Activated CD4-positive, CD25-positive, alpha-beta regulatory T cell treated with anti-CD3 and anti-CD28 coated beads, Interleukin-2, amount 50 U/mL, for 24 hours (primary cell): Measurements from ENCODE around the gene NFATC1.
"Not testable (repeated sequence)": the region's sequence is repeated elsewhere in the genome, so short reads cannot be mapped to it uniquely, and the experiment has no call there.

ENCODE experiments used
- ATAC-seq, 2 donors: fragments of 150-1000 bp; cut with Tn5 transposase; one replicate each; pipeline ENCODE4 v1.10.0; 2021; ENCODE audit warnings: mild to moderate bottlenecking in 1 of 2, moderate library complexity in 1 of 2

NFATC1 gene

GRCh38 chr18:79479116-79479760 is 83.5 kb downstream of the NFATC1 start:
- no peak for ATAC-seq

DNA sequence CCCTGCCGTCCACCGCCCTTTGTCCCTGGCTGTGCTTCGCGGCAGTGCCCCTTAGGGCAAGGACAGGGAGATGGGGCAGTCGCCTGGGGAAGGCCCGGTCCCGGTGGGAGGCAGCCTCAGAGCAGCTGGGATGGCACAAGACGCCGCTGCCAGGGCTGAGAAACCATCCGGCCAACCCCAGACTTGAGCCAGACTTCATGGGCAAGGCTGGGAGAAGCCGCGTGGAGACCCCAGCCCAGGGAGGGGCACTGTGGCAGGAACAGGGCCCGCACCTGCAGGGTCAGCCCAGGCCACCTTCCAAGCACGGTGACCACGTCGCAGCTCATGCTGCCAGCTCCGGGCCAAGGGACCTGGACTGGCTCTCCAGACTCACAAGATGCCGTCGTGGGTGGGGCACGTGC is 84.0 kb downstream of the NFATC1 start:
- no peak for ATAC-seq

DNA sequence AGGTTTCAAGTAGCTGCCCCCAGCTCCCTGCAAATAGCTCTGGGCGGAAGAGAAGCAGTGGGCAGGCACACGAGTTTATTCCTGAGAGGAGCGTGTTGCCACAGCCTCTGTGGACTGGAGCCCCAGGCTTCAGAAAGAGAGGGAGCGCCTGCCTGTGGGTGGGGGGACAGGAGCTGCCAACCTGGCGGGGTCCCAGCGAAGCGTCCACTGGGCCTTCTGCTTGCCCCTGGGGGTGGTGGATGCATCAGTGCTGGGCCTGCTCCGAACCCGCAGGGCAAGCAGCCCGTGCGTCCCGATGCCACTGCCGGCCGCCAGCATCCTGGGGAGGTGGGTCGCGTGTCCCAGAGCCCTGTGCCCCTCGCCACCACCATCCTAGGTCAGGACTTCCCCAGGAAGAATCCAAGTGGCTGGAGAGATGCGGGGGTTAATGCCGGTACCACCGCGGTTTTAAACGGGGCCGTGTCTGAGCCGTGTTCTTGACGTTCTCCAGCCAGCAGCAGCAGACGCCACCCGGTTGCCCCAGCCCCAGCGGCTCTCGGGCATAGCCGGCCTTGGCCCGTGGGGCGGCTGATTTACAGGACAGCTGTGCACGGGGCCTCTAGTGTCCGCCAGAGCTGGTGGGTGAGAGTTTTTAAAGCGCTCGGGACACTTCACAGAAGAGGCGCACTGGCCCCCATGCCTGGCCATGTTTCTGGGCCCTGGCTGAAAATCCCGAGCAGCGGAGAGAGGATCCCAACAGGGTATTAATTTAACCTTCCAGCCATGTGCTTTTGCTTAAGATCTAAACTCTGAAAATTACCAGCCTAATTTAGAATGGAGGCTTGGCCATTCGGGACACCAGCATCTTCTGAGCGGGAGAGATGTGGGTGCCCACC is 84.7 kb downstream of the NFATC1 start:
- no peak for ATAC-seq

GRCh38 chr18:79481046-79481790 is 85.5 kb downstream of the NFATC1 start:
- no peak for ATAC-seq

GRCh38 chr18:79483393-79483792 is 87.7 kb downstream of the NFATC1 start:
- not testable (repeated sequence) for ATAC-seq

GRCh38 chr18:79483971-79484491 is 88.3 kb downstream of the NFATC1 start:
- no peak for ATAC-seq

DNA sequence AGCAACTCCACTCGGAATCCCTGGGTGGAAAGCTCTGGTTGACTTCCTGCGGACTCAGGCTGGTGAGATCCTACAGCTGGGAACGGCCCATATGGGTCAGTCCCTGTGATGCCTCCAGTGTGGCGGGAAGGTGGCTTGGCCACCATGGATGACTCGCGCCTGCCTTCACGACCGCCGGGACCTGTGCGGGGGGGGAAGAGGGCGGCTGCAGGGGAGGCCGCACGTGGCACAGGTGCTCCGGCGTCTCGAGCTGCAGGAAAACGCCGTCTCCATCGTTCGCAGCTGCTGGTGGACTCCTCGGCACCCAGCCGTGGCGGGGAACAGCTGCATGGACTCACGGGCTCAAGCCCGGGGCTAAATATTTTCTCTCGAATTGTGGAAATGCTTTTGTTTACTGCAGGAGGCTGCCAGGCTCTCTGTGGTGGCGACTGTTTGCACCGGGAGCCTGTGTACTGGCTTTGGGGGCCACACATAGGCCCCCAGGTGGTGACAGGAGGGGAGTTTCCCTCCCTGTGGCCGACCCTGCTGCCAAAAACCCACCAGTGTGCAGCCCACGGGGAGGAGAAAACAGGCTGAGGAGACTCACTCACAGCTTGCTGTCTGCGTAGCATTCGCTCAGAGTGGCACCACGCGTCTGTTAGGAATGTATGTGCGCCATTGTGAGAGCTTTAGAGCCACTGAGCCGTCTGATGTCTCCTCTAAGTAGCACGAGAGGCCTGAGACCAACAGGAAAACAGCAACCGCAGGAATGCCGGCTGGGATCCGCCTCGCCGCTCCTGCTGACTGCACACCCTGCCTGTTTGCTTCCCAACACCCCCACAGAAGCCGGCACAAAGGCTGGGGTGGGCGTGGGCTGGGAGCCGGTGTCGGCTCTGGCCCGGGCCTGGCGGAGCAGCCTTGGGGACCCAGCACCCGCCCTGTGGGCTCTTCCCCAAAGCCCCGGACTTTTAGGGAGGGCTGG is 89.2 kb downstream of the NFATC1 start:
- ATAC-seq = no peak

- ATAC-seq = no peak
Measured at GRCh38 chr18:79485788-79486355, 90.1 kb downstream of the NFATC1 start.

GRCh38 chr18:79486356-79487182 is 90.8 kb downstream of the NFATC1 start:
- ATAC-seq = no peak

- ATAC-seq = no peak
Measured at GRCh38 chr18:79487183-79487800, 91.6 kb downstream of the NFATC1 start.

- ATAC-seq = no peak
Measured at GRCh38 chr18:79487801-79488201, 92.1 kb downstream of the NFATC1 start.

DNA sequence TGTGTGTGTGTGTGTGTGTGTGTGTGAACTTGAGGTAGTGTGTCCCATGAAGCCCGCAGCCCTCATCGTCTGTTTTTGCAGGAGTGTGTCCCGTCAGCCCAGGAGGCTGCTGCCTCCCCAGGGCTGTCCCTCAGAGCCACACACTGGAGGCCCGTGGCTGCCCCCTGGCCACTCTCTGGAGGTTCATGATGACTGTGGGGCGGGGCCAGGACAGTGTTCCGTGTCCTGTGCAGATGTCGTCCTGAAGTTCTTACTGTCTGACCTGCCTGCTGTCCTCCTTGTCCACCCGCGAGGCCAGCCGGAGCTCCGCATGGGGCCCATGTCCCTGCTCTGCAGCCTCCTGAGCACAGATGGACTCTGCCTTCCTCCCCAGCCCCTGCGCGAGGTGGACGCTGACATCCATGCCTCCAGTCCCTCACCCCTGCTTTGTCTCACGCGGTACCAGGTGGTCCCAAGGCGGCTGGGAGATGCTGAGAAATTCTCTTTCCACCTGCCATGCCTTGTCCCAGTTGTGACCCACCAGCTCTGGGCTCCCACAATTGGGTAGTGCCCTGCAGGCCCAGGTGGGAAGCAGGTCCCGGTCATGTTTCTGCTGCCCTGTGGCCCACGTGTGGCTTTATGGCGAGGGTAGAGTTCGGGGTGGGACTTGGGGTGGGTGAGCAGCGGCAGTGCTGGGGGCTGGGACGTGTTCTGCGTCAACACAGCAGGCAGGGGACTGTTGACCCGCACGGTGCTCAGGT is 92.8 kb downstream of the NFATC1 start:
- no peak for ATAC-seq

DNA sequence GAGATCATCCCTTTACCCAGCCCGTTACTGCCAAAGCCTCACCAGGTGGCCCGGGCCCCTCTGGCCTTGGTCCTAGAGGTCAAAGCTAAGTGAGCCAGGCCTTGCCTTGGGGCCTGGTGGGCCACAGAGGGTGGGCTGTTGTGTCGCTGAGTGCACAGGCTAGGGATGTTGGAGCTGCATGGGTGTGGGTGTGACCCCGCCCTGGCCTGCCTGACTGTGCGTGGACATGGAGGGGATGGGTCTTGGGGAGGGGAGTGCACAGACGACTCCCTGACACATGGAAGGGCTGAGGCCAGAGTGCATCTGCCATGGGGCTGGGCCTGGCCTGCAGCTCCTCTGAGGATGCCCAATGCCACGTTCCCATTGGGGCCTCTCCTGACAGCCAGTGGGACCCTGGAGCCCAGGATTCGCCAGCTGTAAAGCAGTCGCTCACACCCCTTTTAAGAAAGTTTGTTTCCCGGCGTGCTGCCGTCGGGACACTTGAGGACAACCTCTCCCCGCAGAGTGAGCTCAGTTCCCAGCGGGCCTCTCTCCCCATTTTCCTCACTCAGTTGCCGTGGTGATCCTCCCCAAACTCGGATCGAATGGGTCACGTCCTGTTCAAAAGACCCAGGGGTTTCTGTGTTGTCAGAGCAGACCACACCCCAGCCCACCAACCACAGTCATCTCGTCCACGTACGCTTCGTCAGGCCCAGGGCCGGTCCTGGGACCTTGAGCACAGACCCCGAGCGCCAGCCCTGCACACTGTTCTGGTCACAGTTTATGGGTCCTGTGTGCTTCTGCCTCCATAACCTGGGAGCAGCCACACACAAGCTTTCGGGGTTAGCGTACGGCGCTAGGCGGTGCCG is 93.5 kb downstream of the NFATC1 start:
- no peak for ATAC-seq

GRCh38 chr18:79489899-79490625 is 94.3 kb downstream of the NFATC1 start:
- no peak for ATAC-seq

- ATAC-seq = no peak
Measured at GRCh38 chr18:79490626-79491041, 94.9 kb downstream of the NFATC1 start.

DNA sequence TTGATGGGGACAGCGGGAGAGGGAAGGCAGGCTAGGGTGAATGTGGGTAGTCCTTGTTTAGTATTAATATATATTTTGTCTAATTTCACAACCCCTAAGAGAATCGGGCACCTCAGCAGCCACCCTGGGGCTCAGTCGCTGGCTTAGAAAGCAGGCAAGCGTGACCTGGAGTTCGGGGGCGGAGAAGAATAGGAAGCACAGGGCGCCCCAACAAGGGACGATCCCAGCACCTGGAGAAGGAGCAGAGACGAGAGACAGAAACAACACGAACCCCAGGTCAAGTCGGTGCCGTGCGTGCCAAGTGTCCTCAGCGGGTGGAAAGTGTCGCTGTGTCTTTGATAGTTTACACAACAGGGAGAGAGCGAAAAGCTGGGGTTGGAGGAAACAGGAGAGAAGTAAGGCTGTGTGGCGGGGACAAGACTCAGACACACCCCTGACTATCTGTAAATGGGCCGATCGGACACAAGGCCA is 95.4 kb downstream of the NFATC1 start:
- ATAC-seq = no peak

GRCh38 chr18:79493211-79493800 is 97.6 kb downstream of the NFATC1 start:
- no peak for ATAC-seq
